HEK293 (cell line): Measurements from ENCODE around the gene KRT80.

Source experiments
- REPIN1 ChIP-seq: fragments of 450-650 bp; formaldehyde crosslinking; IDR thresholded peaks from 2 replicates; pipeline ENCODE4 v1.5.1; 2017; ENCODE audit warnings: missing biosample characterization, missing genetic modification characterization, low read depth
- YY1 ChIP-seq: fragments of 450-650 bp; formaldehyde crosslinking; IDR thresholded peaks from 2 replicates; pipeline ENCODE4 v1.5.1; 2018; ENCODE audit warnings: missing biosample characterization, missing genetic modification characterization
- ZNF585B ChIP-seq: fragments of 450-650 bp; formaldehyde crosslinking; IDR thresholded peaks from 2 replicates; pipeline ENCODE4 v1.5.1; 2016; ENCODE audit warnings: missing biosample characterization, missing genetic modification characterization
- TF ChIP-seq, protein P1 (sequence below): IDR thresholded peaks from 2 replicates; pipeline ENCODE4 v1.6.1; 2011; ENCODE audit warnings: mild to moderate bottlenecking, low read depth, low read length, borderline replicate concordance
- TF ChIP-seq, protein P2 (sequence below): fragments of 450-650 bp; formaldehyde crosslinking; IDR thresholded peaks from 2 replicates; pipeline ENCODE4 v1.5.1; 2016; ENCODE audit warnings: missing biosample characterization, missing genetic modification characterization

DNA sequence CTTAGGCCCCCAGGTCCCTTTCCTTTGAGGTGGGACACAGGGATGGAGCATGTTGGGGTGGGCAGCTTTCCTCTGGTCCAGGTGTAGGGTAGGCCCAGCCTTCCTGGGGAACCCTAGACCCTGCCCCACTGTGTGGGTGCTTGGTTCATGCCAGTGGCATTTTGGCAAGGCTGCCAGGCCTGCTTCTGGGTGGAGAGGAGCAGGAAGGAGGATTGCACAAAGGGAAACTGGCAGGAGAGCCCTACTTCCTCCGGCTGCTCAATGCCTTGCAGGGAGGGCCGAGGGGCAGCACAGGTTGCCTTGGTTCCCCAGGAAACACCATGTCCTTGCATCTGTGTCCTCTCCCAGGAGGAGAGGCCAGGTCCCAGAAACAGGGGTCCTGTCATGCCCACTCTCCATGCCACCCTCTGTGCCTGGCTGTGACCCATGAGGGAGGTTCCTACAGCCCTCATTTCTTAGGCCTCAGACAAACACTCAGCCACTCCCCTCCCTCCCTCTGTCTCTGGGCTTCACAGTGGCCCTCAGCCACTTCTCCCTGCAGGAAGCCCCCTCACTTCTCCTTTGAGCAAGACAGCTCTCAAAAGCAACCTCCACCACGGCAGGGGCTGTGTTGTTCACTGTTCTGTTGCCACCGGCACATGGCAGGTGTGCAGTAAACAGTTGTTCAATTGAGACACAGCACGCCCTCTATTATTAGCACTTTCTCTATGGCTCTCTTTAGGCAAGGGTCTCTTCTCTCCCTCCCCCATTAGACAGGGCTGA lies 6.8 kb upstream of the KRT80 start:
- TF ChIP-seq YY1 (tag by site-specific recombination) (no peak), REPIN1 (tag by site-specific recombination) (no peak), ZNF585B (tag by site-specific recombination) (no peak)
- TF ChIP-seq, protein P1, sequence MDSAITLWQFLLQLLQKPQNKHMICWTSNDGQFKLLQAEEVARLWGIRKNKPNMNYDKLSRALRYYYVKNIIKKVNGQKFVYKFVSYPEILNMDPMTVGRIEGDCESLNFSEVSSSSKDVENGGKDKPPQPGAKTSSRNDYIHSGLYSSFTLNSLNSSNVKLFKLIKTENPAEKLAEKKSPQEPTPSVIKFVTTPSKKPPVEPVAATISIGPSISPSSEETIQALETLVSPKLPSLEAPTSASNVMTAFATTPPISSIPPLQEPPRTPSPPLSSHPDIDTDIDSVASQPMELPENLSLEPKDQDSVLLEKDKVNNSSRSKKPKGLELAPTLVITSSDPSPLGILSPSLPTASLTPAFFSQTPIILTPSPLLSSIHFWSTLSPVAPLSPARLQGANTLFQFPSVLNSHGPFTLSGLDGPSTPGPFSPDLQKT = no peak
- TF ChIP-seq, protein P2, sequence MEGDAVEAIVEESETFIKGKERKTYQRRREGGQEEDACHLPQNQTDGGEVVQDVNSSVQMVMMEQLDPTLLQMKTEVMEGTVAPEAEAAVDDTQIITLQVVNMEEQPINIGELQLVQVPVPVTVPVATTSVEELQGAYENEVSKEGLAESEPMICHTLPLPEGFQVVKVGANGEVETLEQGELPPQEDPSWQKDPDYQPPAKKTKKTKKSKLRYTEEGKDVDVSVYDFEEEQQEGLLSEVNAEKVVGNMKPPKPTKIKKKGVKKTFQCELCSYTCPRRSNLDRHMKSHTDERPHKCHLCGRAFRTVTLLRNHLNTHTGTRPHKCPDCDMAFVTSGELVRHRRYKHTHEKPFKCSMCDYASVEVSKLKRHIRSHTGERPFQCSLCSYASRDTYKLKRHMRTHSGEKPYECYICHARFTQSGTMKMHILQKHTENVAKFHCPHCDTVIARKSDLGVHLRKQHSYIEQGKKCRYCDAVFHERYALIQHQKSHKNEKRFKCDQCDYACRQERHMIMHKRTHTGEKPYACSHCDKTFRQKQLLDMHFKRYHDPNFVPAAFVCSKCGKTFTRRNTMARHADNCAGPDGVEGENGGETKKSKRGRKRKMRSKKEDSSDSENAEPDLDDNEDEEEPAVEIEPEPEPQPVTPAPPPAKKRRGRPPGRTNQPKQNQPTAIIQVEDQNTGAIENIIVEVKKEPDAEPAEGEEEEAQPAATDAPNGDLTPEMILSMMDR (tag by site-specific recombination) = no peak
